H1 (cell line): ENCODE data around the gene DHX38.
A peak's percentile ranks its signal among the peaks of the same experiment; 100 is the strongest.

ENCODE experiments used
- ATF3 ChIP-seq: IDR thresholded peaks from 2 replicates; pipeline ENCODE4 v1.6.1; 2011; ENCODE audit warnings: low read depth, mild to moderate bottlenecking, low read length; ENCODE audit not compliant: insufficient read depth
- CEBPB ChIP-seq: IDR thresholded peaks from 2 replicates; pipeline ENCODE4 v1.6.1; 2012; ENCODE audit warnings: low read depth, low read length
- CTCF ChIP-seq, 3 experiments: IDR thresholded peaks; 1 replicate in 2 of 3; 2 replicates in 1 of 3; pipeline versions ENCODE4 v1.5.1 to v1.6.1; 2011; ENCODE audit warnings: low read length in 3 of 3, mild to moderate bottlenecking in 3 of 3, inconsistent platforms in 2 of 3, low read depth in 1 of 3, moderate library complexity in 1 of 3; ENCODE audit not compliant: insufficient read depth in 1 of 3; ENCODE audit errors: control extremely low read depth in 1 of 3
- EGR1 ChIP-seq: IDR thresholded peaks from 2 replicates; pipeline ENCODE4 v1.6.1; 2011; ENCODE audit warnings: low read depth, low read length, borderline replicate concordance
- MAX ChIP-seq: IDR thresholded peaks from 2 replicates; pipeline ENCODE4 v1.6.1; 2012; ENCODE audit warnings: inconsistent platforms
- POLR2A ChIP-seq, 2 experiments: IDR thresholded peaks; 1 replicate in 1 of 2; 2 replicates in 1 of 2; pipeline ENCODE4 v1.6.1; 2011; ENCODE audit warnings: low read depth in 2 of 2, low read length in 2 of 2, mild to moderate bottlenecking in 2 of 2; ENCODE audit errors: control extremely low read depth in 1 of 2
- POLR2AphosphoS5 ChIP-seq: IDR thresholded peaks from 2 replicates; pipeline ENCODE4 v1.6.1; 2011; ENCODE audit warnings: low read depth, low read length
- RAD21 ChIP-seq, 2 experiments: IDR thresholded peaks in 1 of 2; conservative IDR thresholded peaks in 1 of 2; 2 replicates each; pipeline ENCODE4 v1.6.1; 2011; ENCODE audit warnings: low read depth in 2 of 2, low read length in 2 of 2, improper control_type of control experiment in 1 of 2, inconsistent platforms in 1 of 2, mild to moderate bottlenecking in 1 of 2, moderate library complexity in 1 of 2
- RFX5 ChIP-seq: IDR thresholded peaks from 2 replicates; pipeline ENCODE4 v1.6.1; 2011; ENCODE audit warnings: low read depth, low read length, improper control_type of control experiment, borderline replicate concordance
- SIN3A ChIP-seq, 2 experiments: IDR thresholded peaks in 1 of 2; conservative IDR thresholded peaks in 1 of 2; 2 replicates each; pipeline ENCODE4 v1.6.1; 2011 to 2012; ENCODE audit warnings: low read length in 2 of 2, improper control_type of control experiment in 1 of 2, low read depth in 1 of 2, mild to moderate bottlenecking in 1 of 2
- TAF1 ChIP-seq: IDR thresholded peaks from 2 replicates; pipeline ENCODE4 v1.6.1; 2011; ENCODE audit warnings: mild to moderate bottlenecking, low read depth, low read length
- USF2 ChIP-seq: IDR thresholded peaks from 2 replicates; pipeline ENCODE4 v1.6.1; 2011; ENCODE audit warnings: low read length, improper control_type of control experiment

- TF ChIP-seq MAX: peak; percentile 21; the same call in 1 of the 2 replicates
- no peak for TF ChIP-seq CEBPB
- peak; percentile 67; a peak in 2 of 4 replicates for TF ChIP-seq SIN3A (conservative IDR thresholded peaks at IDR 0.05 in 1 of 2, IDR thresholded peaks at IDR 0.05 in 1 of 2; ENCODE audit: low read depth in 1 of 2, low read length in 2 of 2)
- no peak for TF ChIP-seq RAD21 (IDR thresholded peaks at IDR 0.05 in 1 of 2, conservative IDR thresholded peaks at IDR 0.05 in 1 of 2; ENCODE audit: low read depth in 2 of 2, low read length in 2 of 2)
- peak; percentile 89 to 92 for TF ChIP-seq POLR2A (IDR thresholded peaks at IDR 0.05; ENCODE audit: control extremely low read depth in 1 of 2, low read depth in 2 of 2, low read length in 2 of 2)
- TF ChIP-seq RFX5: no peak
- TF ChIP-seq ATF3: no peak
- peak; percentile 87 for TF ChIP-seq POLR2AphosphoS5
- peak; percentile 93 for TF ChIP-seq TAF1
- TF ChIP-seq USF2: no peak
- TF ChIP-seq EGR1: 0 out of 2 replicates have a peak, but pooled peaks have one; percentile 34
- TF ChIP-seq CTCF (IDR thresholded peaks at IDR 0.05; ENCODE audit: control extremely low read depth in 1 of 3, insufficient read depth in 1 of 3, low read depth in 1 of 3, low read length in 3 of 3): no peak
These were observed at the start of gene DHX38, which contains the start of gene TXNL4B for GRCh38 chr16:72093448-72094265.
